ENCODE data around the gene LHFPL2. TPM values are rescaled to one million over a fixed set of nuclear protein-coding genes. Genes with fewer than 3 reads are reported as not detected.
A peak's percentile ranks its signal among the peaks of the same experiment; 100 is the strongest.

The LHFPL2 gene
- total and polyA plus RNA-seq, 9 of the 15 experiments (the other 6 are each of a cell fraction or from before 2014, with no cell fraction given), result 1.0 to 6.6 (median 4.6) TPM

- H3K4me1 ChIP-seq (replicated peaks in 1 of 2; ENCODE audit: control insufficient read depth in 2 of 2, insufficient read depth in 2 of 2, low read length in 2 of 2), result no peaks in the 10 kb centered on the region; a peak in 1 of 5 replicates
- ChIA-PET CTCF (ENCODE audit: low intra/inter-chr PET ratio) (no interaction called here), POLR2A (interaction anchor here (0.6 to 1.6 kb wide), 3 partner anchors 10 to 271 kb away, joined by 3 to 5 read pairs (median 3); partner anchors contain the start of gene SCAMP1)
- no peak overlapping the region for H2AFZ ChIP-seq (ENCODE audit: low read depth, low read length)
- intact Hi-C loops (cut with micrococcal nuclease), result no loop called here
- H3K9ac ChIP-seq (ENCODE audit: insufficient read depth in 1 of 2, low read depth in 2 of 2, low read length in 2 of 2), result no peak overlapping the region
- TF ChIP-seq TSHZ1 (CRISPR knock-in tag; IDR thresholded peaks at IDR 0.05), result no peak
- no peak for TF ChIP-seq SIN3A (IDR thresholded peaks at IDR 0.05; ENCODE audit: borderline replicate concordance in 2 of 2, control insufficient read depth in 1 of 2, low read depth in 2 of 2, low read length in 2 of 2)
- peak; percentile 9 for TF ChIP-seq RBM25 (IDR thresholded peaks at IDR 0.05; ENCODE audit: low read depth, low read length, severe bottlenecking)
- no peaks in the 10 kb centered on the region for H3K79me2 ChIP-seq (ENCODE audit: control insufficient read depth, insufficient read depth, low read length)
- BruUV-seq (replicated peaks), result no TSS peak
- H3K36me3 ChIP-seq (ENCODE audit: control insufficient read depth, insufficient read depth, low read length), result no peaks in the 10 kb centered on the region; the same call in 2 of the 3 replicates
- 64% methylated on average over 3 of the region's 3 CpGs for WGBS (ENCODE audit: insufficient coverage, low coverage, missing lambda C conversion rate)
- DNase-seq (ENCODE audit: extremely low read depth in 1 of 4, low spot score in 3 of 4) (no peak), FAIRE-seq (no peak), ATAC-seq (no peak)
- H3K9me3 ChIP-seq (replicated peaks; ENCODE audit: control insufficient read depth, insufficient read depth, low read depth, low read length), result no peaks in the 10 kb centered on the region; the same call in 1 of the 2 replicates
- H3K27ac ChIP-seq (ENCODE audit: extremely low read depth, low read depth, low read length), result no peak overlapping the region
- in situ Hi-C loops (cut with MboI), result no loop called here
- H3K9me1 ChIP-seq (ENCODE audit: control insufficient read depth, insufficient read depth, low read length), result no peaks in the 10 kb centered on the region
- no peaks in the 10 kb centered on the region for H4K20me1 ChIP-seq (replicated peaks; ENCODE audit: control insufficient read depth, insufficient read depth, low read length)
- no peak overlapping the region for H3K4me3 ChIP-seq
- H3K27me3 ChIP-seq (ENCODE audit: control insufficient read depth in 2 of 2, insufficient read depth in 2 of 2, low read length in 2 of 2), result no peaks in the 10 kb centered on the region
- H3K4me2 ChIP-seq (ENCODE audit: insufficient read depth, low read length), result no peak overlapping the region
These were observed 26.1 kb downstream of the LHFPL2 start for GRCh38 chr5:78622302-78622971.

All from K562 (cell line).